SIG-M5 treated with dmso at 0.1 percent for 504 hours (cell line): ENCODE data around the gene CNTN5.

ENCODE experiments used
- DNase-seq: peaks from one replicate; lab custom pipeline; 2025; ENCODE audit not compliant: unreplicated experiment; lab: John Stamatoyannopoulos, UW

CNTN5 gene

DNA sequence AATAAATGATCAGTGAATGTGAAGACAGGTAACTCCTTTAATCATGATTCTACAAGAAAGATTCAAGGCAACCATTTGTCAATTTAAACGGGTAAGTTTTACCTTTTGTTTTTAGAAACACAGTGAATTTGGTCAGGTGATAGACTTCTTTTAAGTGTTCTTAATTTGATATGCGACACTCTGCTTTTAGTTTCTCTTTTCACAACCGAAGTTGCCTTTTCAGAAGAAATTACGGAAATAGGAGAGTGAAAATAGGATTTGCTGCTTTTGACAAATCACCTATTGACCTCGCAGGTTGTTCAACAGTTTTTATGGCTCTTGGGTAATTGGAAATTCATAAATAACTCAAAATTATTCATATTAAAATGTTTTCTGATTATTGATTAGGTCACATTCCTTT, 142.1 kb downstream of the CNTN5 start:
- no peak for DNase-seq

DNA sequence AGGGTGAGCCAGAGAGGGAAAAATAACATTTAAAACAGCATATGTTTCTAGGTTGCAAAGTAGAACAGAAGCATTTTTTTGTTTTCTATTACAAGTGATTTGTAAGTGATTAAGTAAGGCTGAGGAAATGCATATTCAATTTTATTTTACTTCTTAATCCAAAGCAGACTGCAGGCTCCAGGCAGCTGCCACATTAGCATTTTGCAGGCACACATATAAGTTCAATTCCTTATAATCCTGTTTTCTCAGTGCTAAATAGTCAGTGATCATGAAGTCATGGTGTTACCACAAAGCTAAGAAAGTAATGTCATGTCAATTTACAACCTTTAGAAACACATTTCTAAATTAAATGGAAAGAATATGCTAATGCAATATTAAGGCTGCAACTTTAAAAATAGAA, 149.8 kb downstream of the CNTN5 start:
- no peak for DNase-seq

DNA sequence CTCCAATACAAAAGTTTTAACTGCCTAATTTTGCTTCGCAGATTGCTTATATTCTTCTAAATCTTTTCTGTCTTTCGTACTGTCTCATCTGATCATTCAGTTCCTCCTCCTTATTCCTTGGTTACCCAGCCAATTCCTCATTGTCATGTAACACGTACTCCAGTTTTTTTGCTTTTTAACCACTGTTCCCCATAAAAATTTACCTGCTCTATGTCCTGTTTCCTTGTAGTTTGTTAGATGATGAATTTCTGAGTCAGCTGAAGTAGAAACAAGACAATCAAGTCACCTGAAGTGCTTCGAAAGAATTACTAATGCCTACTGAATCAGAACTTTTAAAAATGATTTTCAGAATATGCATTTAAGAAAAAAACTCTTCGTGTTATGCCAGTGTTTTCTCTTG, 150.6 kb downstream of the CNTN5 start:
- no peak for DNase-seq

DNA sequence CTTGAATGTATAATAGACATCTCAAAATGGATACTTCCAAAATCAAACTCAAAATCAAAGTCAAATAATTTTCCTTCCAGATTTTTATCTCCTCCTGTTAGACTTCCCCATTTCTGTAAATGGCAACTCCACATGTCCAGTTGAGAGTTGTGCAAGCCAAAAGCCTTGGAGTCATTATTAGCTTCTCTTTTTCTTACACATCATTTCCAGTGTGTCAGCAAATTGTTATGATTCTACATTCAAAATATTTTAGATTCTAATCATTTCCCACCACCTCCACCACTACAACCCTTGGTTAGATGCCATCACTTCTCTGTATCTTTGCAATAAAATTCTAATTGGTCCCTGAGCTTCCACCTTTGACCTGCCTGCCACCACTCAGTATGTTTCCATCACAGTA, 155.7 kb downstream of the CNTN5 start:
- DNase-seq, result peak; percentile 7

DNA sequence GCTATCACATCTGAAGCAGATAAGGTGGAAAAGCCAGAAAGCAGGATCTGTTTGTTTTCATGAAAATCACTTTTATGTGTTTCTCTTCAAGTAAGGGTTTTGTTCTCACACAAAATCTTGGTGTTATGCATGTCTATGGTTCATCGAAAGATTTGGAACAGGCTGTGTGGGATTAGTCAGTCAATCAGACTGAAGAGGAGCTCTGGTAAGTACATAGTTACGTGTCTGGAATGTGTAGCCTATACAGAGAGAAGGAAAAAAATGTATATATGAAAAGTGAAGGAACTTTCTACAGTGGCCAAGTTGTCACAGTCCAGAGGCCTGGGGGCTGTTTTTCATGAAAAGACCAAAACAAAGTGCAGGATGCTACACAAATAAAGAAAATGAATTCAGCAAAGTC, 156.7 kb downstream of the CNTN5 start:
- no peak for DNase-seq

DNA sequence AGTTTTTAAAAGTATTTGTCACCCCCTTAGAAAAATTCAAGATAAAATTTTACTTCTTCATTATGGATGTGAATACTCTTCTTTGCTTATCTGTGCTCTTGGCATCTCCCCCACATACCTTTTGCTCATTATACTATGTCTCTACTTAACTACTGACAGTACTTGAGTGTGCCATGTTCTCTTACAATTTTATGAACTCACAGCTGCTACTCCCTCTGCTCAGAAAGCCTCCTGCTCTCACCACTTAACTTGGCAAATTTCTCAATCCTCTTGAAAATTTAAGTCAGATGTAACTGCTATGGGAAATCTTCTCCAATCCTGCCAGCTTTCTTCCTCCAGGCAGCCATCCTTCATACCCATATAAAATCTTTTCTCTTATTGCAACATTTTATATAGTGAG, 163.4 kb downstream of the CNTN5 start:
- no peak for DNase-seq

DNA sequence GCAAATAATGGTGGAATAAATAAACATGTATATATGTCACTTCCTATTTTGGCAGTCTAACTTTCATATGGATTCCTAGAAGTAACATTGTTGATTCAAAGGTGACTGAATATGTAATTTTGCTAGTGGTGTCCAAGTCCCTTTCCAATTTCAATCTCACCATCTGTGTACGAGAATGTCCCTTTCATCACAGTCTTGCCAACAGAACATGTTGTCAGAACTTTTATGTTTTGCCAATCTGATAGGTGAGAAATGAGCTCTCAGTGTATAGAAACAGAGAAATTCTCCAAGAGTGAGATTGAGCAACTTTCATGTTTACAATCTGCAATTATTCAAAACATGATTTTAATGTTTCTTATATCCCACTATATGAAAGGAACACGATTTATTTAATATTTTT, 167.5 kb downstream of the CNTN5 start:
- no peak for DNase-seq

DNA sequence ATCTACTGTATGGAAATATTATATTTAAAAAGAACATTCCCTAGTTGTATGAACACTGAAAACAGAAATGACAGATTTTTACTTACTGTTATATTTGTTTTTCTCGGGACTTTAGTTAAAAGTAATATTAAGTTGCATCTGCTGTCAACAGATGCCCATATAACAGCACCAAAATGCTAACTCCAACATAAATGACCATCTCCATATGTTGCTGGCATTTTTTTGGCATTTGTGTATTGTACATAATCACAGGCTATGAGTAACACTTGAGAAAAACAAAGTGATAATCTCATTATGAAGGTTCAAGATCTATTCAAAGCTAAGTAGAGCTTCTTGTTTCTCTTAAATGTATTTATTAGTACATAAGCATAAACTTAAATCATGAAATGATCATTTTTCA, 172.0 kb downstream of the CNTN5 start:
- DNase-seq, result no peak

DNA sequence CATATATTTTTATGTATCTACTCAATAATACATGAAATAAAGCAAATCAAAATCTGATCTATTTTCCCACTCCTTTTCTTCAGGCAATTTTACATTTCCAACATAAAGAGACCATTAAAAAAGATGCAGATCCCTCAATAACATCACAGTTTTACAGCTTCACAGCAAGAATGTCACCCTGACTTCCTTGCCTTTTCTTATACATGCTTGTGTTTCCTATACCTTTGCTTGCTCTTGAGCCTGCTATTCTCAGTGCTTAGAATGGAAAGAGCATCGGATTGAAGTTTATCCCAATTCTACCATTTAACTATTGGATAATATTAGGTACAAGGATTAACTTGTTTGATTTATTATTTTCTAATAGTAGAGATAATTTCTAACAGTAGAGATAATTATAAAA, 176.7 kb downstream of the CNTN5 start:
- DNase-seq, result no peak

DNA sequence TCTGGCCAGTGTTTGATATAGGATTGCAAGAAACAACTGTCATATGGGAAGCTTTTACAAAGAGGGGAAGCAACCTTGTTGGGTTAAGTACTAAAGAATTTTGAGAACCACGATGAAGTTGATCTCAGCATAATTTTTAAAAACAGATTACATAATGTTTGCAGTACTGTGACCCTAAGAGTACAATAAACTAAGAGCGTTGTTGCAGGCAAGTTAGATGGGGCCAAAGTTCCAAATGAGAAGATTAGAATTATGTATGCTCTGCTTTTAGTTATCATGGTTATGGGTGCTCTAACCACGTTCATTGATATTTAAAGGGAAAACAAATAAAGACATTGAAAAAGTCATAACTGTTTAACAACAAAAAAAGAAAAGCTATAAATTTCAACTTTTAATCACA, 177.5 kb downstream of the CNTN5 start:
- no peak for DNase-seq

DNA sequence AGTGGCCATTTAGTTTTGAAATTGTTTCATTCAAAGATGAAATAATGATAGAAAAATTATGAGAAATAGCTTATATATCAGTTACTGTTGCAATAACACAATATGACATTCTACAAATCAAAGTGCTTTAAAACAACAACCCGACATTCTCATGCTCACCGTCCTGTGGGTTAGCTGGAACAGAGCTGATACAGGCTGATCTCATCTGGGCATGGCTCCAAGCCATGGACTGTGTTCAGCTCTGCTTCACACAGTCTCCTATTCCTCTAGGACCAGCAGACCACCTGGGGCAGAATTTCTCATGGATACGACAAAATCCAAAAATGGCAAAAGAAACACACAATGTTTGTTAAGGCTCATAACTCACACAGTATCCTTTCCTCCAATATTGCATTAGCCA, 178.6 kb downstream of the CNTN5 start:
- DNase-seq, result no peak

DNA sequence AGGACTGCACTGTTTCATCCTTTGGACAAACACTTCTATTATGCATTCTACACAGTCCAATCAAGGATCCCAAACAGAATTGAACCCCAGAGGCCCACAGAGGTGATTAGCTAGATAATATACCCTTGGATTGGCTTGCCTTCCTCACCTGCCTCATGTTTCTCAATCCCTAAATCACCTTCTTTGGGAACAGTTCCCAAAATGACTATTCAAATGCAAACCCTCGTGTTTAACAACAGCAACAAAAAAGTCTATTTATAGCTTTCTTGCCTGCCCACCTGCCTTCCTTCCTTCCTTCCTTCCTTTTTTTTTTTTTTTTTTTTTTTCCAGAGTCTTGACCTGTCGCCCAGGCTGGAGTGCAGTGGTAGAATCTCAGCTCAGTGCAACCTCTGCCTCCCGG, 180.0 kb downstream of the CNTN5 start:
- DNase-seq, result no peak

DNA sequence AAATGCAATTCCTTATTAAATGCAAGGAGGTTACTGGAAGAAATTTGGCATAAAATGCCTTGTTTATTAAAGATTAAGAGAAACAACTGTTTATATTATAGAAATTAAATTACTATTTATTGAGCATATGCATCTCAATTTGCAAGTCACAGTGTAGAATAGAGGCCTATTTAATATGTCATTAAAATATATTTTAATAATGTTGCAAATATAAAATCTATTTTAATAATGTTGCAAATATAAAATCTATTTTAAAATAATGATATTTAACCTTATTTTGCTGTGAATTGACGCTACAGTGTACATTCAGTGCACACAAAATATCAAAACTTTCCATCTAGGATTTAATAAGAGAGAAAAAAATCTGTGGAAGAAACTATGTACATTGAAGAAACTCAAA, 188.1 kb downstream of the CNTN5 start:
- DNase-seq, result no peak

DNA sequence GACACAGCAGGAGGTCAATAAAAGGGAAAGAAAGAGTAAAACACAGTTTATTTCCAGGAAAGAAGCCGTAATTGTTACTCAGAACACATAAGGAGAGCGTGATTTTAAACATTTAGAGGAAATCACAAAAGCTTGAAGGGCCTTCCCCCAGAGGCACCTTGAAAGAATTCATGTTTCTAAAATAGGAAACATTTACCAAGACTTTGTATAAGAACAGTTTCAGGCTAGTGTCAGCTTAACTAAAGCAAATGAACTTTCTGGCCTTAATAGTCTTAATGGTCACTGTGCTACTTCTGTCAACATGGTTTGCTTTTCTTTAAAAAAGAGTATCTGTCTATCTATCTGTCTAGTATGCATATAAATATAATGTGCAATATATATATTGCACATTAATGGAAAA, 208.8 kb downstream of the CNTN5 start:
- DNase-seq, result no peak

DNA sequence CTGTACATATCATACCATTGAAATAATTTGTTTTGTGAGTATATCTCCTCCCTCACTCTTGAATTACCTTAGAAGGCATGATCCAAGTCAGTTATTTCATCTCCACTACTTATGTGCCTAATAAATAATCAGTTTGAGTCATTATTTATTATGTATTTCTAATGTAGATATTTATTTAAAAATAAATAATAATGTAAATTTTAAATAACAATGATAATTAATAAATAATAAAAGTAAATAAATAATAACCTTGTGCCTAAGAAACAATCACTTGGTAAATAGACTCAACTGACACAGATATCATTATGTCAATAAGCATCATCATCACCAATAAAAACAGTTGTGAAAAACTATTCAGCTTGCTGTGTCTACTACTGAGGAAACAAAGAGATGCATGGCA, 213.8 kb downstream of the CNTN5 start:
- no peak for DNase-seq

DNA sequence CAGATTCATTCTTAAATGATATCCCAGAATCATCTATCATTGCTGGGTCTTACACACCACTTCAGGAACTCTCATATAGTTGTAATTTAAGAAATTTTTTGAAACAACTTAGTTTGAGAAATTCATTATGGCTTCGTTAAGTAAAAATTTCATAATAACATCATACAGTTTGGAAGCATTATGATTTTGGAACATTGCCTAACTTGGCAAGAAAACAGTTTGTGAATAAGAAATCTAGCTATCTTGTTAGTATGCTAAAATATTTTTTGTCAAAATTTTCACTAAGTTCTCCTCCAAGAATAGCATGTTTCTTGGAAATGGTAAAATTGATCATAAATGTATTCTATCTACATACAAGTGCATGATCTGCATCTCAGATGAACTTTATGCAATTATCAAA, 217.7 kb downstream of the CNTN5 start:
- DNase-seq, result no peak

DNA sequence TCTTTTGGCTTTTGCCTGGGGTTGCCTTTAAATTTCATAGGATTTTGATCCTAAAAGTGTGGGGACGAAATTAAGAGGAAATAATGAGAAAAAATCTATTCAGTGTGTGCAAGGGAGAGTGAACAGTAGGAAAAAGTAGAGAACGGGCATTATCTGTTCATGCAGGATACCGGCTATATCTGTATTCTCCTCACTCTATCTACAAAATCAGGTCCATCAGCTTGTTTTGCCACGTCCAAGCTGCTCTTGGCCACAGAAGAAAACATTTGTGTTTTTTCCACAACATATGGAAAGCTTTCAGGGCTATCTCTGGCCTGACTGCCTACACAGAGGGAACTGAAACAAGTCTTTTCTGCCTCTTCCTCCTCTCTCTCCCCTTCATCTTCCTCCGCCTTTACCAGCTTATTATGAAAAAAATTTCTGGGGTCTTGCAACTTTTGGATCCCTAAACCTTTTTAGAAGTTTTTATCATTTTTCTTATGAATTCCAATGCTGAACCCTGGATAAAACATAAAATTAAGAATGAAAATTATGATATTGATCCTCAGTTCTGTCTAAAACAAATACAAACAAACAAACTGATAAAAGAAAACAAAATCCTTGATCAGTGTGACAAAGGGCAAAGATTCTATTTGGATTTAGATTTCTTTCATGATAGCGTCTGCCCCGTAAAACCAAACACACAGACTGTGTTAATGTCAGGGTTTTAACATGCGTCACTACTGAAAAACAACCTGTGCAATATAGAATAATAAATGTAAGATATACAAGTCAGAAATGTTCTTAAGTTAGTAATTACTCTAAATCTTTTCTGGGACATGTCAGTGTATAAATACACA, 219.7 kb downstream of the CNTN5 start:
- DNase-seq, result peak; percentile 23

DNA sequence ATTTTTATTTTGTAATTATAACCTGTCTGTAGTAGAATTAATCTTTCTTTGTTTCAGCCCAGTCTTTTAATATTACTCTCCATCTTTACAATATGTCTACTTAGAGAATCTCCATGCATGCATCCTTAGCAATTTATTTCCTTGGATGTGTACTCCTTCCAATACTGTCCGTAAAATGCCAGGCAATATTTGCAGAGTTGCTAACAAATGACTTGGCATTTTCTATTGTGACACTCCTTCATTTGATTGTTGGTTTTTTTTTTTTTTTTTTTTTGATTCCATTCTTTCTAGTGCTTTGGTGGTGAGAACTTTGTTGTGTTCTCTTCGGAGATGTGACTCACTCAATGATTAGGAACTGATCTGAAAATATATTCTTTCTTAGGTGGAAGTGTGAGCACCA, 220.3 kb downstream of the CNTN5 start:
- DNase-seq, result no peak

DNA sequence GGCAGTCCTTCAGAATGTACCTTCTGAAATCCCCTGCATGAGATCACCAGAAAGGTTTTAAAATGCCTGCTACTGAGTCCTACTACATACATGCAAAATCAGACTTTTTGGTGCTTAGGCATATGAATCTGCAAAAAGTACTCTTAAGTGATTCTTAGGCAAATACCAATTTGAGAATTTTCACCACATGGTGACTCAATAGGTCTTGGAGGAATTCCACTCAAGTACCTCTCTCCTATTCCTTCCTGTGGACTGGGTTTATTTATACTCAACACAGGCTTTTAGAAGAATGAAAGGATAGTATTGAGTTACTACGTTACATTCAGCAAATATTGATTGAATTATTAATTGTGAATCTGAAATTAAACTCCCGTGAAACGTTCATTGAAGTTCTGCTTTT, 223.9 kb downstream of the CNTN5 start:
- DNase-seq, result no peak

DNA sequence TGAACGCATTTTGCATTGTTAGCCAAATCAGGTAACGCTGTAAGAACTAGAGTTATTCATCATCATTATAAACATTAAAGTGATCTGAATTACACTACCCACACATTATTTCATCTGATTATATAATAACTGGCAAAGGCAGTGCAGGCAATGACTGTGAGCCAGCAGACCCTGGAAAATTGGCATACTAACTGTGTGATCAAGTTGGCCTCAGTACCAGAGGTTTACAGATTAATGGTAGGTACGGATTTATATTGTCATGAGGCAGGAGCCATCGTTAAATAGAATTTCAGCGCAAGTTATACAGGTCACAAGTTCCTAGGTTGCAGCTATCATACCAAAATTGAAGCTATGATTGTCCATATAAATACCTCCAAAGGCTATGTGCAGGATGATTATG, 225.4 kb downstream of the CNTN5 start:
- no peak for DNase-seq

DNA sequence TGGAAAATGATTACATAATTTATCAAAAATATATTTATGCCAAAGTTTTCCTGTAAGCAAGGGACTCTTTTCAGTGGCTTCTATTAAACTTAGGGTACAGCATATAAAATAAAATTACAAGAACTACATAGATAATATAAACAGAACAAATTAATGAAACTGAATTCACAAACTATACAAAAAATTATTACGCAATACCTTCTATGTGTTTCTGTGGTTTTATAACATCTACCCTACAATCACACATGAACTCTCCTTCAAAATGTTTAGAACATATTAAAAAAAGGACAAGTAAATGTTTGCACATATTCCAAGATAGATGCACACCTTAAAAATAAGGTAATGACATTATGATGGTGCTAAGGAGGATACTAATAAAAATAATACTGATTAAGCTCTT, 235.9 kb downstream of the CNTN5 start:
- DNase-seq, result no peak

DNA sequence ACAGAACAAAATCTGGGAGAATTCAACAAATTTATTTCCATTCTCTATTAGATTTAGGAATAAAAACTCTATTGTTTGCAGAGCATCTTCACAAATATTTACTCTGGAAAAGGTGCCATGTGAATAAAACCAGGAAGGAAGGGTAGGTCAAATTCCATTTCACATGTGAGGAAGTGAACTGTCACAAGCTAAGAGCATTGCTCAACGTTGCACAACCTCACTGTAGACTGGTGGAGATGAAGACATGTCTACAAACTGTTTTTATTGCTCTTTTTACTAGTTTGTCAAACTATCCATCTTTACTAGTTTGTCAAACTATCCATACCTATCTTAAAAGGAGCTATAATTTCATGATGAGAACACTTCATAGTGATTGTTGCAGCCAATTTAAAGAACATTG, 236.4 kb downstream of the CNTN5 start:
- peak; percentile 63 for DNase-seq

DNA sequence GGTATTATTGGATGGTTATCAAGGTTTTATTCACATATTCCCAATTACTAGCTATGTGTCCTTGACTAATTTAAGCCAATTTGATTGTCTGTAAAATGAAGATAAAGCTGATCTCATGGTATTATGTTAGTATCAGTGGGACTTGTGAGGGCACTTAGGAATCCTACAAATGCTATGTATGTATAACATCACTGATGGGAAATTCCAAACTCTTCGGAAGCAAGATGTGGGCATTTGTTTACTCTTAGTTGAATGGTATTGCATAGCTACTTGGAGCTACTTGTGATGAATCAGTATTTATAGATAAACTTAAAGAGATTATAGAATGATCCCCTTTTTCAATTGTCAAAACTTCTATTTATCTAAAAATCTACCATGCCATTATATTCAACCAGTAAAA, 239.9 kb downstream of the CNTN5 start:
- DNase-seq, result no peak
